Fibroblast of skin of right quadriceps (primary cell): ENCODE results near the gene RPL19.

Experiments
- DNase-seq: peaks from one replicate; pipeline ENCODE4 v3.0.0-alpha.2; 2013

RPL19 gene

GRCh38 chr17:39252788-39253460, 52.8 kb downstream of the RPL19 start:
- DNase-seq: no peak
